Mesothelial cell of epicardium (in vitro differentiated cells): ENCODE data around the gene TNFAIP8L2. TPM values are rescaled to one million over a fixed set of nuclear protein-coding genes. Genes with fewer than 3 reads are reported as not detected.
"Not testable (repeated sequence)": the region's sequence is repeated elsewhere in the genome, so short reads cannot be mapped to it uniquely, and the experiment has no call there.

Experiments used
- DNase-seq, 2 experiments: peaks; one replicate each; pipeline ENCODE4 v3.0.0; 2021; ENCODE audit warnings: low spot score in 2 of 2; ENCODE audit not compliant: unreplicated experiment in 2 of 2
- H3K27ac Mint-ChIP-seq: 2 replicates; pipeline ENCODE4 v1.8.0; 2021; ENCODE audit warnings: mixed read lengths
- H3K27me3 Mint-ChIP-seq: 2 replicates; pipeline ENCODE4 v1.8.0; 2021; ENCODE audit warnings: low read depth, mixed read lengths
- H3K36me3 Mint-ChIP-seq: 2 replicates; pipeline ENCODE4 v1.8.0; 2021; ENCODE audit warnings: mixed read lengths
- H3K4me1 Mint-ChIP-seq: 2 replicates; pipeline ENCODE4 v1.8.0; 2021; ENCODE audit warnings: mixed read lengths
- H3K4me3 Mint-ChIP-seq: 2 replicates; pipeline ENCODE4 v1.8.0; 2021; ENCODE audit warnings: mild to moderate bottlenecking, moderate library complexity, mixed read lengths
- H3K9me3 Mint-ChIP-seq: 2 replicates; pipeline ENCODE4 v1.8.0; 2021; ENCODE audit warnings: mixed read lengths
- total RNA-seq: library from RNA; stranded (reverse); gene quantifications from 3 replicates; pipeline ENCODE4 v1.2.1, GENCODE V29; 2021
- TF ChIP-seq, protein P1 (sequence below): fragments of 200-600 bp; sonication (generic); IDR thresholded peaks from one replicate; pipeline ENCODE4 v1.5.0; 2021; ENCODE audit warnings: antibody characterized with exemption; ENCODE audit not compliant: unreplicated experiment

Gene TNFAIP8L2
- total RNA-seq, 1 donor from 2014 or later, result not detected

DNA sequence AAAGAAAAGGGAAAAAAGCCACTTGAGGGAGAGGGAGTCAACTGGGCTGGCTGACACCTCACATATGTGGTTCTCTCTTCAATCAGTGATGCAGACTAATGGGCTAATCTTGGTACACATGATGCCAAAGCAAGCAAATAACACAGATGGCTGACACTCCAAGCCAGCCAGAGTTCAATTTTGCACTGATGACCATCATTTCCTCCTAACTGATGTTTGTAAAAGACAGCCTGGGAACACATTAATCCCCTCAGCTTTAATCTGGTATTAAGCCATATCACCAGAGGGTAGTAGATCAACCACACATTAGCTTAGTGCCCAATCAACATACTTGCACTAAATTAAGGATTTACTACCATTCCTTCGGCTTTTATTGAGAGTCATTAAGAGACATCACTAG is 30.8 kb downstream of the TNFAIP8L2 start:
- H3K4me1 Mint-ChIP-seq, result peaks cover 19% of the 10 kb centered on the region
- TF ChIP-seq, protein P1, sequence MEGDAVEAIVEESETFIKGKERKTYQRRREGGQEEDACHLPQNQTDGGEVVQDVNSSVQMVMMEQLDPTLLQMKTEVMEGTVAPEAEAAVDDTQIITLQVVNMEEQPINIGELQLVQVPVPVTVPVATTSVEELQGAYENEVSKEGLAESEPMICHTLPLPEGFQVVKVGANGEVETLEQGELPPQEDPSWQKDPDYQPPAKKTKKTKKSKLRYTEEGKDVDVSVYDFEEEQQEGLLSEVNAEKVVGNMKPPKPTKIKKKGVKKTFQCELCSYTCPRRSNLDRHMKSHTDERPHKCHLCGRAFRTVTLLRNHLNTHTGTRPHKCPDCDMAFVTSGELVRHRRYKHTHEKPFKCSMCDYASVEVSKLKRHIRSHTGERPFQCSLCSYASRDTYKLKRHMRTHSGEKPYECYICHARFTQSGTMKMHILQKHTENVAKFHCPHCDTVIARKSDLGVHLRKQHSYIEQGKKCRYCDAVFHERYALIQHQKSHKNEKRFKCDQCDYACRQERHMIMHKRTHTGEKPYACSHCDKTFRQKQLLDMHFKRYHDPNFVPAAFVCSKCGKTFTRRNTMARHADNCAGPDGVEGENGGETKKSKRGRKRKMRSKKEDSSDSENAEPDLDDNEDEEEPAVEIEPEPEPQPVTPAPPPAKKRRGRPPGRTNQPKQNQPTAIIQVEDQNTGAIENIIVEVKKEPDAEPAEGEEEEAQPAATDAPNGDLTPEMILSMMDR, result no peak
- H3K36me3 Mint-ChIP-seq, result peaks cover 27% of the 10 kb centered on the region
- H3K4me3 Mint-ChIP-seq, result no peak overlapping the region
- DNase-seq, result no peak
- no peak overlapping the region for H3K27ac Mint-ChIP-seq
- H3K27me3 Mint-ChIP-seq, result peaks cover 2% of the 10 kb centered on the region
- H3K9me3 Mint-ChIP-seq, result no peaks in the 10 kb centered on the region

DNA sequence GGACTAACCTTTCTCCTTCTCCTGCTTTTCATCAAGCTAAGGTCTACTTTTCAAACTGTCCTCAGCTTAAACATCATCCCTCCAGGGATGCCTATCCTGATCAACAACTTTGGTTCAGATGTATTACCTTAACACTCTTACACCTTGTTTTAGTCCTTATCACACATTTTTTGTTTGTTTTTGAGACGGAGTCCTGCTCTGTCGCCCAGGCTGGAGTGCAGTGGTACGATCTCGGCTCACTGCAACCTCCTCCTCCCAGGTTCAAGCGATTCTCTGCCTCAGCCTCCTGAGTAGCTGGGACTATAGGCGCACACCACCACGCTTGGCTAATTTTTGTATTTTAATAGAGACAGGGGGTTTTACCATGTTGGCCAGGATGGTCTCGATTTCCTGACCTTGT is 32.2 kb downstream of the TNFAIP8L2 start:
- H3K27ac Mint-ChIP-seq, result peak overlapping the region; percentile 100
- peaks cover 17% of the 10 kb centered on the region for H3K36me3 Mint-ChIP-seq
- DNase-seq, H3K27me3 Mint-ChIP-seq, H3K9me3 Mint-ChIP-seq: not testable (repeated sequence)
- H3K4me3 Mint-ChIP-seq, result peak overlapping the region; percentile 99
- peaks cover 19% of the 10 kb centered on the region for H3K4me1 Mint-ChIP-seq

- Mint-ChIP-seq H3K4me1 (peaks cover 19% of the 10 kb centered on the region), H3K27ac (peak within 1 kb of the TSS; percentile 100), H3K27me3 (peaks cover 4% of the 10 kb centered on the region), H3K36me3 (peaks cover 10% of the 10 kb centered on the region), H3K9me3 (no peaks in the 10 kb centered on the region), H3K4me3 (peak within 1 kb of the TSS; percentile 99)
- TF ChIP-seq, protein P1, result no peak
- DNase-seq, result peak; percentile 74 to 82
These were observed 33.4 kb downstream of the TNFAIP8L2 start, which contains the start of gene VPS72 for GRCh38 chr1:151189637-151190445. Gene VPS72 (minus strand): TSS chr1:151190197. CDS start chr1:151190121, 76 bp downstream.

GRCh38 chr1:151192047-151192446 is 35.6 kb downstream of the TNFAIP8L2 start:
- no peak overlapping the region for H3K4me3 Mint-ChIP-seq
- TF ChIP-seq, protein P1, result no peak
- no peak for DNase-seq
- peaks cover 2% of the 10 kb centered on the region for H3K36me3 Mint-ChIP-seq
- peaks cover 24% of the 10 kb centered on the region for H3K4me1 Mint-ChIP-seq
- peaks cover 4% of the 10 kb centered on the region for H3K27me3 Mint-ChIP-seq
- H3K9me3 Mint-ChIP-seq, result no peaks in the 10 kb centered on the region
- H3K27ac Mint-ChIP-seq, result no peak overlapping the region

DNA sequence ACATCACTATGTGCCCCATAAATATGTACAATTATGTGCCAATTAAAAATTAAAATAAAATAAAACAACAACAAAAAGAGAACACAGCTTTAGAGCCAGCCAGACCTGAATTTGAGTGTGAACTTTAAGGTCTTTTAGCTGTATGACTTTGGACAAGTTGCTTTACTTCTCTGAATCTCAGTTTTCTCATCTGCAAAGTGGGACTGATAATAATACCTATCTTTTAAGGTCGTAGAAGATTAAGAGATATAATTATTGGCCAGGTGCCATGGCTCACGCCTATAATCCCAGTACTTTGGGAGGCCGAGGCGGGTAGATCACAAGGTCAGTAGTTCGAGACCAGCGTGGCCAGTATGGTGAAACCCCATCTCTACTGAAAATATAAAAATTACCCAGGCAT is 36.9 kb downstream of the TNFAIP8L2 start:
- no peak overlapping the region for H3K4me3 Mint-ChIP-seq
- no peak for DNase-seq
- H3K27ac Mint-ChIP-seq, result no peak overlapping the region
- peaks cover 27% of the 10 kb centered on the region for H3K4me1 Mint-ChIP-seq
- H3K27me3 Mint-ChIP-seq, result peaks cover 4% of the 10 kb centered on the region
- TF ChIP-seq, protein P1, result no peak
- peaks cover under 1% of the 10 kb centered on the region for H3K36me3 Mint-ChIP-seq
- H3K9me3 Mint-ChIP-seq, result no peaks in the 10 kb centered on the region

DNA sequence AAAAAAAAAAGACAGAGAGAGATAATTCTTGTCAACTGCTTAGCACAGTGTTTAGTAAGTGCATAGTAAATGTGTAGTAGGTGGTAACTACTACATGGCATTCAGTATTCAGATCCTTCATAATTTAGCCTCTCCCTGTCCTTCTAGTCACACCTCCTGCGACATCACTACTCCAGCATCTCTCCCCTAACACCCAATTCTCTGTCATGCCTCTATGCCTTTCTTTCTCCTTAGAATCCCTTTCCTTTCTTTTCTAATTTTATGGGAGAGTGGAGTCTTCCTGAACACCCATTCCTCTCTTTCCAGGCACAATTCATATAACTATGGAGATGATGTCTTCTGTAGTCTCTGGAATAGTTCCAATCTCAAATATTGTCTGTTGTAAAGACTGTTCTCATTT is 37.4 kb downstream of the TNFAIP8L2 start:
- Mint-ChIP-seq H3K4me1 (peaks cover 22% of the 10 kb centered on the region), H3K27me3 (peaks cover 4% of the 10 kb centered on the region), H3K36me3 (no peaks in the 10 kb centered on the region), H3K9me3 (no peaks in the 10 kb centered on the region), H3K4me3 (no peak overlapping the region), H3K27ac (peak overlapping the region; percentile 1)
- DNase-seq, result no peak
- TF ChIP-seq, protein P1, result no peak

GRCh38 chr1:151194894-151195594 is 38.6 kb downstream of the TNFAIP8L2 start:
- H3K4me3 Mint-ChIP-seq, H3K9me3 Mint-ChIP-seq, H3K27me3 Mint-ChIP-seq, DNase-seq, H3K36me3 Mint-ChIP-seq: not testable (repeated sequence)
- peaks cover 27% of the 10 kb centered on the region for H3K4me1 Mint-ChIP-seq
- peak overlapping the region; percentile 78 for H3K27ac Mint-ChIP-seq
